Neural progenitor cell (in vitro differentiated cells): Measurements from ENCODE around the gene BUB1. TPM values are rescaled to one million over a fixed set of nuclear protein-coding genes. Genes with fewer than 3 reads are reported as not detected.

Experiments
- DNase-seq: peaks from one replicate; pipeline ENCODE4 v3.0.0-alpha.2; 2016; ENCODE audit warnings: low spot score
- H2AFZ ChIP-seq: fragments of 200-600 bp; sonication (generic); replicated peaks from 2 replicates; pipeline ENCODE4 v1.6.1; 2016; ENCODE audit warnings: antibody characterized with exemption
- H3F3A ChIP-seq: fragments of 200-600 bp; sonication (generic); 2 replicates; pipeline ENCODE4 v1.6.1; 2016; ENCODE audit warnings: antibody characterized with exemption, low read depth
- H3K27ac ChIP-seq: fragments of 200-600 bp; sonication (generic); 2 replicates; pipeline ENCODE4 v1.5.1; 2016; ENCODE audit warnings: mild to moderate bottlenecking
- H3K27me3 ChIP-seq: fragments of 200-600 bp; sonication (generic); 2 replicates; pipeline ENCODE4 v1.6.1; 2016; ENCODE audit warnings: mild to moderate bottlenecking, moderate library complexity
- H3K36me3 ChIP-seq: fragments of 200-600 bp; sonication (generic); 2 replicates; pipeline ENCODE4 v1.5.1; 2016
- H3K4me1 ChIP-seq: fragments of 200-600 bp; sonication (generic); 2 replicates; pipeline ENCODE4 v1.6.1; 2016; ENCODE audit warnings: mixed run types
- H3K4me2 ChIP-seq: fragments of 200-600 bp; sonication (generic); 2 replicates; pipeline ENCODE4 v1.6.1; 2016
- H3K4me3 ChIP-seq: fragments of 200-600 bp; sonication (generic); 2 replicates; pipeline ENCODE4 v1.5.1; 2016
- H3K79me2 ChIP-seq: fragments of 200-600 bp; sonication (generic); 2 replicates; pipeline ENCODE4 v1.6.1; 2016; ENCODE audit warnings: low read depth
- H3K9ac ChIP-seq: fragments of 200-600 bp; sonication (generic); 2 replicates; pipeline ENCODE4 v1.6.1; 2016
- H3K9me3 ChIP-seq: fragments of 200-600 bp; sonication (generic); 2 replicates; pipeline ENCODE4 v1.5.1; 2016; ENCODE audit warnings: low read depth
- H4K20me1 ChIP-seq: fragments of 200-600 bp; sonication (generic); 2 replicates; pipeline ENCODE4 v1.6.1; 2016; ENCODE audit warnings: low read depth
- H3K27ac Mint-ChIP-seq: 3 replicates; pipeline ENCODE4 v1.8.0; 2021; ENCODE audit warnings: mixed read lengths
- H3K27me3 Mint-ChIP-seq: 2 replicates; pipeline ENCODE4 v1.8.0; 2022; ENCODE audit warnings: low read depth, mild to moderate bottlenecking, inconsistent platforms, moderate library complexity, mixed read lengths; ENCODE audit not compliant: insufficient read depth
- H3K36me3 Mint-ChIP-seq: 3 replicates; pipeline ENCODE4 v1.8.0; 2021; ENCODE audit warnings: mixed read lengths
- H3K4me1 Mint-ChIP-seq: 3 replicates; pipeline ENCODE4 v1.8.0; 2021; ENCODE audit warnings: mixed read lengths
- H3K4me3 Mint-ChIP-seq: 3 replicates; pipeline ENCODE4 v1.8.0; 2021; ENCODE audit warnings: mild to moderate bottlenecking, moderate library complexity, mixed read lengths
- H3K9me3 Mint-ChIP-seq: 3 replicates; pipeline ENCODE4 v1.8.0; 2020; ENCODE audit warnings: mixed read lengths
- CTCF ChIP-seq: fragments of 200-600 bp; sonication (generic); IDR thresholded peaks from 2 replicates; pipeline ENCODE4 v1.5.1; 2017; ENCODE audit warnings: antibody characterized with exemption, mild to moderate bottlenecking
- EZH2 ChIP-seq: fragments of 200-600 bp; sonication (generic); IDR thresholded peaks from 2 replicates; pipeline ENCODE4 v1.6.1; 2017; ENCODE audit warnings: antibody characterized with exemption, mild to moderate bottlenecking, moderate library complexity
- EZH2phosphoT487 ChIP-seq: fragments of 200-600 bp; sonication (generic); IDR thresholded peaks from 2 replicates; pipeline ENCODE4 v1.6.1; 2017; ENCODE audit warnings: antibody characterized with exemption
- total RNA-seq: library from RNA; depleted of rRNA; stranded (reverse); fragments of >200 nt; gene quantifications from 2 replicates; pipeline ENCODE4 v1.2.3, GENCODE V29; 2015; ENCODE audit warnings: low replicate concordance

BUB1 gene
- total RNA-seq, 1 donor from 2014 or later, result 266 TPM

- no peak overlapping the region for H3K4me2 ChIP-seq
- H3K9me3 ChIP-seq, result no peaks in the 10 kb centered on the region
- no peaks in the 10 kb centered on the region for H3K27me3 Mint-ChIP-seq
- H3K27ac ChIP-seq, result no peak overlapping the region
- peaks cover 6% of the 10 kb centered on the region for H4K20me1 ChIP-seq
- no peak overlapping the region for H2AFZ ChIP-seq
- H3K27ac Mint-ChIP-seq, result no peak overlapping the region
- no peaks in the 10 kb centered on the region for H3K4me1 Mint-ChIP-seq
- H3K9ac ChIP-seq, result no peak overlapping the region
- no peak for DNase-seq
- H3F3A ChIP-seq, result peaks cover 6% of the 10 kb centered on the region
- peaks cover 23% of the 10 kb centered on the region for H3K36me3 ChIP-seq
- no peak overlapping the region for H3K4me3 Mint-ChIP-seq
- TF ChIP-seq EZH2phosphoT487, result no peak
- TF ChIP-seq EZH2, result no peak
- no peak overlapping the region for H3K4me3 ChIP-seq
- no peaks in the 10 kb centered on the region for H3K4me1 ChIP-seq
- no peaks in the 10 kb centered on the region for H3K27me3 ChIP-seq
- peaks cover 35% of the 10 kb centered on the region for H3K36me3 Mint-ChIP-seq
- peaks cover 49% of the 10 kb centered on the region for H3K79me2 ChIP-seq
- no peaks in the 10 kb centered on the region for H3K9me3 Mint-ChIP-seq
Measured at GRCh38 chr2:110647777-110648176, 30.1 kb downstream of the BUB1 start.

- no peaks in the 10 kb centered on the region for H3K9me3 ChIP-seq
- H3K79me2 ChIP-seq, result peaks cover 49% of the 10 kb centered on the region
- TF ChIP-seq CTCF (no peak), EZH2 (no peak), EZH2phosphoT487 (no peak)
- no peak overlapping the region for H3K27ac ChIP-seq
- no peaks in the 10 kb centered on the region for H3K27me3 ChIP-seq
- no peak overlapping the region for H3K4me2 ChIP-seq
- no peaks in the 10 kb centered on the region for H3K4me1 Mint-ChIP-seq
- H3K9ac ChIP-seq, result no peak overlapping the region
- peaks cover 28% of the 10 kb centered on the region for H3K36me3 ChIP-seq
- H4K20me1 ChIP-seq, result peaks cover 6% of the 10 kb centered on the region
- H3K9me3 Mint-ChIP-seq, result no peaks in the 10 kb centered on the region
- H3K27me3 Mint-ChIP-seq, result no peaks in the 10 kb centered on the region
- peaks cover 46% of the 10 kb centered on the region for H3K36me3 Mint-ChIP-seq
- H3K4me3 Mint-ChIP-seq, result no peak overlapping the region
- H3F3A ChIP-seq, result peaks cover 4% of the 10 kb centered on the region
- no peak overlapping the region for H3K27ac Mint-ChIP-seq
- no peaks in the 10 kb centered on the region for H3K4me1 ChIP-seq
- no peak for DNase-seq
- no peak overlapping the region for H3K4me3 ChIP-seq
- H2AFZ ChIP-seq, result no peak overlapping the region
Measured at GRCh38 chr2:110645616-110646015, 32.2 kb downstream of the BUB1 start.

GRCh38 chr2:110644357-110644756 lies 33.5 kb downstream of the BUB1 start:
- no peak overlapping the region for H3K27ac Mint-ChIP-seq
- no peaks in the 10 kb centered on the region for H3K4me1 ChIP-seq
- H3K4me3 Mint-ChIP-seq, result no peak overlapping the region
- DNase-seq, result no peak
- H3K9me3 Mint-ChIP-seq, result no peaks in the 10 kb centered on the region
- TF ChIP-seq CTCF, result no peak
- no peak for TF ChIP-seq EZH2
- TF ChIP-seq EZH2phosphoT487, result no peak
- no peaks in the 10 kb centered on the region for H3K4me1 Mint-ChIP-seq
- H2AFZ ChIP-seq, result no peak overlapping the region
- peaks cover 25% of the 10 kb centered on the region for H3K36me3 ChIP-seq
- no peaks in the 10 kb centered on the region for H3K9me3 ChIP-seq
- H3K79me2 ChIP-seq, result peaks cover 49% of the 10 kb centered on the region
- no peak overlapping the region for H3K4me3 ChIP-seq
- no peak overlapping the region for H3K27ac ChIP-seq
- H3K9ac ChIP-seq, result no peak overlapping the region
- no peaks in the 10 kb centered on the region for H3F3A ChIP-seq
- H3K27me3 ChIP-seq, result no peaks in the 10 kb centered on the region
- H4K20me1 ChIP-seq, result peaks cover 6% of the 10 kb centered on the region
- H3K4me2 ChIP-seq, result no peak overlapping the region
- no peaks in the 10 kb centered on the region for H3K27me3 Mint-ChIP-seq
- peaks cover 45% of the 10 kb centered on the region for H3K36me3 Mint-ChIP-seq

- no peak overlapping the region for H3K9ac ChIP-seq
- no peak for DNase-seq
- H3K36me3 ChIP-seq, result peaks cover 42% of the 10 kb centered on the region
- H3K4me1 ChIP-seq, result no peaks in the 10 kb centered on the region
- Mint-ChIP-seq H3K4me1 (no peaks in the 10 kb centered on the region), H3K36me3 (peaks cover 49% of the 10 kb centered on the region), H3K27me3 (no peaks in the 10 kb centered on the region), H3K4me3 (no peak overlapping the region), H3K9me3 (no peaks in the 10 kb centered on the region), H3K27ac (no peak overlapping the region)
- no peak for TF ChIP-seq CTCF
- TF ChIP-seq EZH2phosphoT487, result no peak
- TF ChIP-seq EZH2, result no peak
- no peaks in the 10 kb centered on the region for H3K27me3 ChIP-seq
- no peak overlapping the region for H2AFZ ChIP-seq
- H3K9me3 ChIP-seq, result no peaks in the 10 kb centered on the region
- H4K20me1 ChIP-seq, result no peaks in the 10 kb centered on the region
- no peak overlapping the region for H3K4me2 ChIP-seq
- H3F3A ChIP-seq, result peaks cover 8% of the 10 kb centered on the region
- H3K79me2 ChIP-seq, result peaks cover 31% of the 10 kb centered on the region
- no peak overlapping the region for H3K4me3 ChIP-seq
- H3K27ac ChIP-seq, result no peak overlapping the region
Measured at GRCh38 chr2:110642360-110642759, 35.5 kb downstream of the BUB1 start.
